Measurements from ENCODE around the gene JUN. TPM values are rescaled to one million over a fixed set of nuclear protein-coding genes. Genes with fewer than 3 reads are reported as not detected.
"Not testable (repeated sequence)": the region's sequence is repeated elsewhere in the genome, so short reads cannot be mapped to it uniquely, and the experiment has no call there.

JUN gene
- polyA plus RNA-seq, 3 donors from 2014 or later: 18.7 to 58.4 (median 18.9) TPM

- H3K9me3 Mint-ChIP-seq: no peaks in the 10 kb centered on the region
- no peak for DNase-seq
- H3K27ac Mint-ChIP-seq: no peak overlapping the region
- H3K4me1 Mint-ChIP-seq: no peaks in the 10 kb centered on the region
- H3K4me3 Mint-ChIP-seq: no peak overlapping the region
- H3K27me3 Mint-ChIP-seq (ENCODE audit: low read depth in 3 of 3): no peaks in the 10 kb centered on the region
- H3K36me3 Mint-ChIP-seq: peaks cover 19 to 33% (median 19%) of the 10 kb centered on the region in 3 donors
Measured at GRCh38 chr1:58802640-58803399, 19.0 kb upstream of the JUN start.

- not testable (repeated sequence) for DNase-seq; H3K27me3 Mint-ChIP-seq (ENCODE audit: low read depth in 3 of 3); H3K9me3 Mint-ChIP-seq; H3K4me1 Mint-ChIP-seq; H3K4me3 Mint-ChIP-seq; H3K27ac Mint-ChIP-seq
- peaks cover 15 to 33% (median 22%) of the 10 kb centered on the region in 3 donors for H3K36me3 Mint-ChIP-seq
Measured at GRCh38 chr1:58801286-58801685, 17.4 kb upstream of the JUN start.

- DNase-seq: no peak
- H3K27me3 Mint-ChIP-seq (ENCODE audit: low read depth in 3 of 3): no peaks in the 10 kb centered on the region
- H3K36me3 Mint-ChIP-seq: peaks cover under 1 to 21% (median 19%) of the 10 kb centered on the region in 3 donors
- no peak overlapping the region for H3K4me3 Mint-ChIP-seq
- no peaks in the 10 kb centered on the region for H3K9me3 Mint-ChIP-seq
- peaks cover 10 to 13% of the 10 kb centered on the region in 2 donors for H3K4me1 Mint-ChIP-seq
- no peak overlapping the region for H3K27ac Mint-ChIP-seq
Measured at GRCh38 chr1:58799650-58800049, 15.8 kb upstream of the JUN start.

GRCh38 chr1:58798910-58799442 is 15.1 kb upstream of the JUN start:
- peak overlapping the region in 1 of 6 donors; percentile 36 for H3K27ac Mint-ChIP-seq
- H3K4me1 Mint-ChIP-seq: peaks cover 15 to 20% of the 10 kb centered on the region in 2 donors
- H3K27me3 Mint-ChIP-seq (ENCODE audit: low read depth in 3 of 3): no peaks in the 10 kb centered on the region
- H3K9me3 Mint-ChIP-seq: no peaks in the 10 kb centered on the region
- no peak overlapping the region for H3K4me3 Mint-ChIP-seq
- peaks cover 0 to 20% (median 18%) of the 10 kb centered on the region in 3 donors for H3K36me3 Mint-ChIP-seq
- no peak for DNase-seq

DNA sequence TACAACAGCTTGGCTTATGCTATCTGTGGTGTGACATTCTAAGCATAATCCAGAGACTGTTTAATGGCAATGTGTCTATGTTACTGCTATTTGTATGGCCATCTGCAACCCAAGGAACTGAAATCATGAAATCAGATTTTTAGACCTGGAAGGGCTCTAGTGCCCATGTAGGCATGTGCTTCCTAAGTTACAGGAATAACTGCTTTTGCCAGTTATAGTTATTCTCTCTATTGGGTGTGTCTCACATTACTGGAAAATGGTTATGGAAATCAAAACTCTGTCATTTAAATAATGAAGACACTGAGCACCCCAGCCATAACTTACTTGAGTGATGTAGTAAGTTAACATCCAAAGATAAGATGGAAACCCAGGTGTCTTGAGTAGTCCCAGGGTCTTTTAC is 12.6 kb upstream of the JUN start:
- Mint-ChIP-seq H3K36me3 (peaks cover 3 to 16% (median 11%) of the 10 kb centered on the region in 3 donors), H3K9me3 (no peaks in the 10 kb centered on the region), H3K4me3 (no peak overlapping the region), H3K4me1 (peaks cover 15 to 26% of the 10 kb centered on the region in 2 donors), H3K27me3 (ENCODE audit: low read depth in 3 of 3) (no peaks in the 10 kb centered on the region), H3K27ac (no peak overlapping the region)
- DNase-seq: no peak

- Mint-ChIP-seq H3K9me3 (no peaks in the 10 kb centered on the region), H3K27me3 (ENCODE audit: low read depth in 3 of 3) (no peaks in the 10 kb centered on the region), H3K4me1 (peaks cover 19 to 26% of the 10 kb centered on the region in 2 donors), H3K36me3 (peaks cover 3 to 14% (median 6%) of the 10 kb centered on the region in 3 donors), H3K4me3 (no peak overlapping the region), H3K27ac (no peak overlapping the region)
- DNase-seq: no peak
Measured at GRCh38 chr1:58794585-58794984, 10.7 kb upstream of the JUN start.

DNA sequence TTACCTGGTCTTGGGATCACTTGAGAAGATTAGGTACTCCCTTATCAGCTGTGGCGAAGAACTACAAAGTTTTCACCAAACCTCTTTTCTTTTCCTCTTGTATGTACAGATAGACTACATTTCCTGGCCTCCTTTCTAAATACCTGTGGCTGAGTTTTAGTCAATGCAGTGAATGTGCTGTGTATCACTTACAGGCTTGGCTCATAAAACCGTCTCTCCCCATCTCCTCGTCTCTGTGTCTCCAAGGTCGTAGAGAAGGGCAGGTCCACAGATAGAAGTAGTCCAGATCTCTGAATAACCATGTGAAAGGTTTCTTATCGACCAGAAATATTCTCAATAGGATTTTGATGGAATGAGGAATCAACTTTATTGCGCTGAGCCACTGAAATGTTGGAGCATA is 9.0 kb upstream of the JUN start:
- DNase-seq: no peak
- no peak overlapping the region for H3K27ac Mint-ChIP-seq
- H3K9me3 Mint-ChIP-seq: no peaks in the 10 kb centered on the region
- peaks cover 0 to 1% (median 0%) of the 10 kb centered on the region in 3 donors for H3K27me3 Mint-ChIP-seq (ENCODE audit: low read depth in 3 of 3)
- peaks cover 22 to 26% of the 10 kb centered on the region in 2 donors for H3K4me1 Mint-ChIP-seq
- peaks cover 6 to 20% (median 19%) of the 10 kb centered on the region in 3 donors for H3K36me3 Mint-ChIP-seq
- no peak overlapping the region for H3K4me3 Mint-ChIP-seq

DNA sequence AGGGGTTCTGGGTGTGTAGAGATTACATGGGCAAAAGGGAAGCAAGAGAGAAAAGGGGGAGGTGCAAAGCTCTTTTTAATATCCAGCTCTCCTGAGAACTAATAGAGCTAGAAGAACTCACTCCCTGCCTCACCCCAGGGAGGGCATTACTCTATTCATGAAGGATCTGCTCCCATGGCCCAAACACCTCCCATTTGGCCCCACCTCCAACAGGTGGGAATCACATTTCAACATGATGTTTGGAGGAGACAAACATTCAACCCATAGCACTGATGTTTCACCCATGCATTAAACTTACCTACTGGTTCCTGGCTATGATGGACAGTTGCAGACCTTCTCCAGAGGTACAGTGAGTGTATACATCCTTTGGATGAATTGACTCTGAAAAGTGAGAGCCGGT is 7.3 kb upstream of the JUN start:
- Mint-ChIP-seq H3K27me3 (ENCODE audit: low read depth in 3 of 3) (peaks cover 0 to 2% (median 0%) of the 10 kb centered on the region in 3 donors), H3K4me3 (no peak overlapping the region), H3K36me3 (peaks cover 6 to 17% (median 15%) of the 10 kb centered on the region in 3 donors), H3K4me1 (peaks cover 28 to 42% of the 10 kb centered on the region in 2 donors), H3K27ac (no peak overlapping the region), H3K9me3 (no peaks in the 10 kb centered on the region)
- DNase-seq: no peak

GRCh38 chr1:58789996-58790660 is 6.3 kb upstream of the JUN start:
- no peak overlapping the region for H3K4me3 Mint-ChIP-seq
- H3K27me3 Mint-ChIP-seq (ENCODE audit: low read depth in 3 of 3): peaks cover 0 to 5% (median 0%) of the 10 kb centered on the region in 3 donors
- no peak for DNase-seq
- H3K9me3 Mint-ChIP-seq: no peaks in the 10 kb centered on the region
- peaks cover 28 to 42% of the 10 kb centered on the region in 2 donors for H3K4me1 Mint-ChIP-seq
- H3K36me3 Mint-ChIP-seq: peaks cover 6 to 17% (median 11%) of the 10 kb centered on the region in 3 donors
- H3K27ac Mint-ChIP-seq: peak overlapping the region in 3 of 6 donors; percentile 9 to 36 (median 28)

- H3K4me1 Mint-ChIP-seq: peaks cover 21 to 35% of the 10 kb centered on the region in 2 donors
- peaks cover 6 to 17% (median 11%) of the 10 kb centered on the region in 3 donors for H3K36me3 Mint-ChIP-seq
- peaks cover 6 to 13% (median 7%) of the 10 kb centered on the region in 3 donors for H3K27me3 Mint-ChIP-seq (ENCODE audit: low read depth in 3 of 3)
- no peak for DNase-seq
- H3K27ac Mint-ChIP-seq: peak overlapping the region in 2 of 6 donors; percentile 9 to 18
- H3K4me3 Mint-ChIP-seq: no peak overlapping the region
- no peaks in the 10 kb centered on the region for H3K9me3 Mint-ChIP-seq
Measured at GRCh38 chr1:58789322-58789856, 5.5 kb upstream of the JUN start.

- Mint-ChIP-seq H3K4me3 (no peak overlapping the region), H3K27ac (peak overlapping the region in 3 of 6 donors; percentile 4 to 63 (median 29)), H3K4me1 (peaks cover 20 to 24% of the 10 kb centered on the region in 2 donors), H3K9me3 (no peaks in the 10 kb centered on the region), H3K27me3 (ENCODE audit: low read depth in 3 of 3) (peaks cover 15 to 24% (median 17%) of the 10 kb centered on the region in 3 donors), H3K36me3 (peaks cover 6 to 17% (median 6%) of the 10 kb centered on the region in 3 donors)
- no peak for DNase-seq
Measured at GRCh38 chr1:58788259-58788658, 4.4 kb upstream of the JUN start.

- DNase-seq: no peak
- Mint-ChIP-seq H3K9me3 (no peaks in the 10 kb centered on the region), H3K27me3 (ENCODE audit: low read depth in 3 of 3) (peaks cover 25 to 38% (median 31%) of the 10 kb centered on the region in 3 donors), H3K36me3 (peaks cover 3 to 13% (median 6%) of the 10 kb centered on the region in 3 donors), H3K27ac (peak overlapping the region; percentile 51 to 100 (median 97)), H3K4me1 (peaks cover 29 to 35% of the 10 kb centered on the region in 2 donors), H3K4me3 (peak overlapping the region in 3 of 5 donors; percentile 22 to 96 (median 91))
Measured at GRCh38 chr1:58786927-58787245, 3.0 kb upstream of the JUN start.

DNA sequence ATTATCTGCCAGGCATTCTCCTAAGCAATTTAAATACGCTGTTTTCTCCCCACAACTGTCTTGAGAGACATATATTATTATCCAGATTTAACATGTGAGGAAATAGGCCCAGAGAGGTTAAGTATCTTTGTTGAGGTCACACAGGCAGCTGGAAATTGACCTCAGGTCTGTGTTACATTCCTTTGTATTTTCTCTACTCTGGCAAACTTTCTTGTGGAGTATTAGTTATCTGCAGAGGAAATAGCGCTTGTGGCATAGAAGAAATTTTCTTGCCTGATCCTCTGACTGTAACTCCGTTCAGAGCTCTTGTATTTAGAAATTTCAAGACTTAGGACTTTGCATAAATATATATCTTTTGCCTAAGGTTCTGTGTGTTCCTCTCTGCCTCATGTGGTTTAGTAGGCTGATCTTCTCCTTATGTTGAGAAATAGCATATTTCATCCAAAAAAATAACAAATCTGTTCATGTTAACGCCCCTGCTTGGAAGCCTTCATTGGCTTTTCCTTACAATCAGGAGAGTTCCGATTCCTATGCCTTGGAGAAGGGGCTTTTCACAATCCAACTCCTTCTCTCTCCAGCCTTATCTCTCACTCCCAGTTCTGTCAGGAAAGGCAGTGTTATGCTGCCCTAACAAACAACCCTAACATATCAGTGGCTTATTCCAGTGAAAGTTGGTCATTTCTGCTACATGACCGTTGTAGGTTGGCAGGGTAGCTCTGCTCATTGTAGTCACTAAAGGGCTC is 2.5 kb upstream of the JUN start:
- H3K4me1 Mint-ChIP-seq: peaks cover 32 to 38% of the 10 kb centered on the region in 2 donors
- H3K4me3 Mint-ChIP-seq: peak overlapping the region in 4 of 5 donors; percentile 88 to 99 (median 94)
- DNase-seq: no peak
- H3K9me3 Mint-ChIP-seq: no peaks in the 10 kb centered on the region
- peaks cover 29 to 43% (median 34%) of the 10 kb centered on the region in 3 donors for H3K27me3 Mint-ChIP-seq (ENCODE audit: low read depth in 3 of 3)
- peak overlapping the region; percentile 94 to 100 (median 97) for H3K27ac Mint-ChIP-seq
- H3K36me3 Mint-ChIP-seq: peaks cover 3 to 13% (median 6%) of the 10 kb centered on the region in 3 donors

Data from immature natural killer cell (primary cell).